Body of pancreas (tissue), 4 donors: ENCODE measurements around the gene FOXO6.

Source experiments
- POLR2A ChIP-seq, 3 donors: fragments of 450-650 bp; IDR thresholded peaks; one replicate each; pipeline ENCODE4 v1.6.1; 2016; ENCODE audit warnings: antibody characterized with exemption in 3 of 3, mild to moderate bottlenecking in 2 of 3
- TF ChIP-seq, protein P1 (sequence below), 7 experiments: fragments of 450-650 bp in 4 of 7; fragments of 200-600 bp in 3 of 7; sonication (generic) in 3 of 7; IDR thresholded peaks; one replicate each; pipeline ENCODE4 v1.5.1; 2016 to 2019; ENCODE audit warnings: antibody characterized with exemption in 7 of 7

DNA sequence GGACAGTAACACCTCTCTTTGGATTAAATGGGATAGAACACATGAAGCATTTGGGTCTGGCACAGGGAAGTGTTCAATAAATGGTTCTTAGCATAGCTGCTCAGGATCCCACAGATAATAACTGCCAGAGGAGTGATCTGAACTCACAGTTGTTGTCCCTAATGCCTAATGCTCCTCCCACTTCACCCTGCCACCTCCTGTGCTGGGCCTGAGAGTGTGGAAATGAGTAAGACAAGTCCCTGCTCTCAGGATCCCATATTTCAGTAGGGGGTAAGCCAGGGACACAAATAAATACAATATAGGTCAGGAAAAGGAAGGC is 19.9 kb upstream of the FOXO6 start:
- TF ChIP-seq, protein P1, sequence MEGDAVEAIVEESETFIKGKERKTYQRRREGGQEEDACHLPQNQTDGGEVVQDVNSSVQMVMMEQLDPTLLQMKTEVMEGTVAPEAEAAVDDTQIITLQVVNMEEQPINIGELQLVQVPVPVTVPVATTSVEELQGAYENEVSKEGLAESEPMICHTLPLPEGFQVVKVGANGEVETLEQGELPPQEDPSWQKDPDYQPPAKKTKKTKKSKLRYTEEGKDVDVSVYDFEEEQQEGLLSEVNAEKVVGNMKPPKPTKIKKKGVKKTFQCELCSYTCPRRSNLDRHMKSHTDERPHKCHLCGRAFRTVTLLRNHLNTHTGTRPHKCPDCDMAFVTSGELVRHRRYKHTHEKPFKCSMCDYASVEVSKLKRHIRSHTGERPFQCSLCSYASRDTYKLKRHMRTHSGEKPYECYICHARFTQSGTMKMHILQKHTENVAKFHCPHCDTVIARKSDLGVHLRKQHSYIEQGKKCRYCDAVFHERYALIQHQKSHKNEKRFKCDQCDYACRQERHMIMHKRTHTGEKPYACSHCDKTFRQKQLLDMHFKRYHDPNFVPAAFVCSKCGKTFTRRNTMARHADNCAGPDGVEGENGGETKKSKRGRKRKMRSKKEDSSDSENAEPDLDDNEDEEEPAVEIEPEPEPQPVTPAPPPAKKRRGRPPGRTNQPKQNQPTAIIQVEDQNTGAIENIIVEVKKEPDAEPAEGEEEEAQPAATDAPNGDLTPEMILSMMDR (IDR thresholded peaks at IDR 0.05): no peak
- TF ChIP-seq POLR2A (IDR thresholded peaks at IDR 0.05): no peak
